Ovary (tissue), 9 donors: ENCODE data around the gene RBPJ. TPM values are rescaled to one million over a fixed set of nuclear protein-coding genes. Genes with fewer than 3 reads are reported as not detected.

Experiments
- DNase-seq, 5 donors: peaks; one replicate each; pipeline ENCODE4 v3.0.0-alpha.2; 2019 to 2020
- H3K27ac ChIP-seq, 2 donors: fragments of 200-600 bp; one replicate each; pipeline versions ENCODE4 v1.5.1 to v1.8.0; 2019 to 2022
- H3K27me3 ChIP-seq: fragments of 200-600 bp; one replicate; pipeline ENCODE4 v1.8.0; 2022
- H3K36me3 ChIP-seq: fragments of 200-600 bp; sonication (generic); one replicate; pipeline ENCODE4 v1.5.1; 2019
- H3K4me1 ChIP-seq: one replicate; pipeline ENCODE4 v1.8.1; 2013; ENCODE audit warnings: mild to moderate bottlenecking, moderate library complexity; ENCODE audit not compliant: insufficient read depth
- H3K4me3 ChIP-seq: fragments of 200-600 bp; sonication (generic); one replicate; pipeline ENCODE4 v1.5.1; 2017
- H3K9me3 ChIP-seq, 2 donors: fragments of 200-600 bp in 1 of 2; sonication (generic) in 1 of 2; one replicate each; pipeline versions ENCODE4 v1.5.1 to v1.8.1; 2013 to 2019; ENCODE audit warnings: mild to moderate bottlenecking in 1 of 2, moderate library complexity in 1 of 2
- CTCF ChIP-seq, 3 donors: fragments of 450-650 bp in 2 of 3; fragments of 200-600 bp in 1 of 3; IDR thresholded peaks; one replicate each; pipeline versions ENCODE4 v1.5.1 to v1.8.0; 2016 to 2022; ENCODE audit warnings: antibody characterized with exemption in 3 of 3, mild to moderate bottlenecking in 1 of 3
- EP300 ChIP-seq: sonication (generic); formaldehyde crosslinking; IDR thresholded peaks from one replicate; pipeline ENCODE4 v1.6.1; 2017; ENCODE audit warnings: antibody characterized with exemption
- POLR2A ChIP-seq: fragments of 450-650 bp; IDR thresholded peaks from one replicate; pipeline ENCODE4 v1.6.1; 2017; ENCODE audit warnings: antibody characterized with exemption, mild to moderate bottlenecking, moderate library complexity
- WGBS, 3 donors: extraction: QIAGEN DNeasy Blood & Tissue Kit in 1 of 3; methylation state at CpG; one replicate each; pipeline versions ENCODE4 v1.1.5 to v1.1.7; 2013 to 2017; 5-methylcytosine and 5-hydroxymethylcytosine counted together
- intact Hi-C, 4 donors: fragments of 100-400 bp; cut with DNase I; formaldehyde crosslinking; loops; one replicate each; pipeline versions ENCODE4 v1.11.0 to v1.15.1; 2022 to 2023
- polyA plus RNA-seq, 2 donors: library from polyadenylated mRNA; stranded (reverse); fragments of 200-250 nt in 1 of 2; fragments of 350-450 nt in 1 of 2; fragmentation: Illumina TruSeq in 1 of 2; extraction: RNeasy Lipid Tissue Mini Kit (QIAGEN cat#74804) in 1 of 2; gene quantifications; one replicate each; pipeline ENCODE4 v1.2.3, GENCODE V29; 2013 to 2014
- total RNA-seq, 7 donors: library from RNA; depleted of rRNA in 2 of 7; stranded (reverse); fragments of >200 nt in 2 of 7; fragmentation: NEBNext Ultra II Directional in 3 of 7; extraction: Animal tissue kit (Norgen Biotek cat#: 25700) in 3 of 7; gene quantifications; one replicate each; pipeline versions ENCODE4 v1.1.0 to v1.2.4, GENCODE V29; 2016 to 2023
- donor health status: DM: no; HTN: no; CAD: no; lungs with moderate emphysema.
- donor health status: DM: no; HTN: no; CAD: no.
- donor health status: Bipolar disorder and iron deficiency.
- donor health status: DM: yes; HTN: yes; CAD: no.
- donor health status: DM: no; HTN: no; CAD: no.
- donor health status: DM: yes; HTN: yes; CAD: no.

Gene RBPJ
- total and polyA plus RNA-seq, 9 donors, result 36.0 to 75.1 (median 62.7) TPM

GRCh38 chr4:26285272-26285671 is 35.5 kb upstream of the RBPJ start:
- 89 to 92% (median 92%) methylated on average over 4 of the region's 4 CpGs for WGBS, 3 donors
- intact Hi-C loops, result no loop called here

DNA sequence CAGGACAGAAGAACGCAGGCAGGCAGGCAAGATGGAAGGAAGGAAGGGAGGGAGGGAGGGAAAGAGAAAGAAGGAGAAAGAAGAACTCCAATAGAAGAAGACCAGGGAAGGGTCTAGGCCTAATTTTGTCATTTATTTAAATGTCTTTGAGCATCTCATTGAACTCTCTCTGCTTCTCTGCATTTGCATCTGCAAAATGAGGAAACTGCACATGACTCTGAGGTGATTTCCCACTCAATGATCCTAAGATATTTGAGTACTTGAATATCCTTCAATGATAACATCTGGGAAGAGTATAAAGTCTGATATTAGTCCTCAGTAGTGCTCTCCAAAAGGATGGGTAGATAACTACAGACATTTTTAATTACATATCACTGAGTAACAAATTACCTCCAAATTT is 33.1 kb upstream of the RBPJ start:
- intact Hi-C loops, result no loop called here
- TF ChIP-seq POLR2A (no peak), CTCF (IDR thresholded peaks at IDR 0.05) (no peak), EP300 (no peak)
- H3K36me3 ChIP-seq, result no peaks in the 10 kb centered on the region
- peaks cover 4% of the 10 kb centered on the region for H3K4me1 ChIP-seq
- no peak for DNase-seq
- WGBS, 3 donors, result 85 to 97% (median 91%) methylated on average over 1 of the region's 1 CpG
- H3K9me3 ChIP-seq, result no peaks in the 10 kb centered on the region
- H3K4me3 ChIP-seq, result no peak overlapping the region
- H3K27me3 ChIP-seq, result no peaks in the 10 kb centered on the region
- no peak overlapping the region for H3K27ac ChIP-seq

More at GRCh38 chr4:26285272-26285671, 35.5 kb upstream of the RBPJ start:
- no peaks in the 10 kb centered on the region for H3K9me3 ChIP-seq
- TF ChIP-seq EP300 (no peak), POLR2A (no peak), CTCF (IDR thresholded peaks at IDR 0.05) (no peak)
- H3K27me3 ChIP-seq, result no peaks in the 10 kb centered on the region
- H3K4me1 ChIP-seq, result peaks cover 3% of the 10 kb centered on the region
- no peak overlapping the region for H3K4me3 ChIP-seq
- H3K36me3 ChIP-seq, result no peaks in the 10 kb centered on the region
- H3K27ac ChIP-seq, result no peak overlapping the region
- DNase-seq, result no peak

DNA sequence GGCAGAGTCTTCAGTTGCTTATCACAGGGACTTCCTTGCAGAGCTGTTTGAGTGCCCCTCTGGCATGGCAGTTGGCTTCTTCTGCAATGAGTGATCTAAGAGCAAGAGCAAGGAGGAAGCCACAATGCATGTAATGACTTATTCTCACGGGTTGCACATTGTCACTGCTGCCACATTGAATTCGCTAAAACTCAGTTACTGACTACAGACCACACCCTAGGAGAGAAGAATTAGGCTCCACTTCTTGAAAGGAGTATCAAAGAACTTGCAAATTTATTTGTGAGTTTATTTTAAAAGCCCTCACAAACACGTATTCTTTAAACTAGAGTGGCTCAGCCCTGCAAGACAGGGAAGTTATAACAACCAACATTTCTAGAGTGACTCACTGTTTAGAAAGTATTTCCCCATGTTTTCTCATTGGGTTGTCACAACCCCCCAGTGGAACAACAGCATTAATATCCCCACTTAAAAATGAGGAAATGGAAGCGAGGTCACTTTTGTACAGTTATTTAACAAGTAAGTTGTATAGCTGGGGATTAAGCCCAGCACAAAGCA is 32.4 kb upstream of the RBPJ start:
- 87 to 92% (median 91%) methylated on average over 4 of the region's 4 CpGs for WGBS, 3 donors
- H3K4me1 ChIP-seq, result peaks cover 4% of the 10 kb centered on the region
- H3K27me3 ChIP-seq, result no peaks in the 10 kb centered on the region
- no peak overlapping the region for H3K4me3 ChIP-seq
- H3K9me3 ChIP-seq, result no peaks in the 10 kb centered on the region
- intact Hi-C loops, result no loop called here
- H3K27ac ChIP-seq, result no peak overlapping the region
- DNase-seq, result no peak
- no peaks in the 10 kb centered on the region for H3K36me3 ChIP-seq
- no peak for TF ChIP-seq POLR2A
- TF ChIP-seq EP300, result no peak
- TF ChIP-seq CTCF (IDR thresholded peaks at IDR 0.05), result no peak

GRCh38 chr4:26289401-26289800 is 31.4 kb upstream of the RBPJ start:
- no peak overlapping the region for H3K27ac ChIP-seq

More at GRCh38 chr4:26289401-26289800, 31.4 kb upstream of the RBPJ start:
- H3K9me3 ChIP-seq, result no peaks in the 10 kb centered on the region
- H3K36me3 ChIP-seq, result no peaks in the 10 kb centered on the region
- no peaks in the 10 kb centered on the region for H3K27me3 ChIP-seq
- no peak overlapping the region for H3K4me3 ChIP-seq
- intact Hi-C loops, result no loop called here
- 61 to 72% (median 65%) methylated on average over 4 of the region's 4 CpGs for WGBS, 3 donors
- no peak for TF ChIP-seq EP300
- no peak for TF ChIP-seq CTCF (IDR thresholded peaks at IDR 0.05)
- TF ChIP-seq POLR2A, result no peak
- peaks cover 4% of the 10 kb centered on the region for H3K4me1 ChIP-seq
- DNase-seq, result no peak
